ENCODE results near the gene PGAP2.

- TF ChIP-seq, protein P1, sequence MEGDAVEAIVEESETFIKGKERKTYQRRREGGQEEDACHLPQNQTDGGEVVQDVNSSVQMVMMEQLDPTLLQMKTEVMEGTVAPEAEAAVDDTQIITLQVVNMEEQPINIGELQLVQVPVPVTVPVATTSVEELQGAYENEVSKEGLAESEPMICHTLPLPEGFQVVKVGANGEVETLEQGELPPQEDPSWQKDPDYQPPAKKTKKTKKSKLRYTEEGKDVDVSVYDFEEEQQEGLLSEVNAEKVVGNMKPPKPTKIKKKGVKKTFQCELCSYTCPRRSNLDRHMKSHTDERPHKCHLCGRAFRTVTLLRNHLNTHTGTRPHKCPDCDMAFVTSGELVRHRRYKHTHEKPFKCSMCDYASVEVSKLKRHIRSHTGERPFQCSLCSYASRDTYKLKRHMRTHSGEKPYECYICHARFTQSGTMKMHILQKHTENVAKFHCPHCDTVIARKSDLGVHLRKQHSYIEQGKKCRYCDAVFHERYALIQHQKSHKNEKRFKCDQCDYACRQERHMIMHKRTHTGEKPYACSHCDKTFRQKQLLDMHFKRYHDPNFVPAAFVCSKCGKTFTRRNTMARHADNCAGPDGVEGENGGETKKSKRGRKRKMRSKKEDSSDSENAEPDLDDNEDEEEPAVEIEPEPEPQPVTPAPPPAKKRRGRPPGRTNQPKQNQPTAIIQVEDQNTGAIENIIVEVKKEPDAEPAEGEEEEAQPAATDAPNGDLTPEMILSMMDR (conservative IDR thresholded peaks at IDR 0.05; ENCODE audit: low read depth in 2 of 2): no peak
- TF ChIP-seq ZNF331 (CRISPR knock-in tag; IDR thresholded peaks at IDR 0.05; ENCODE audit: low read depth): no peak
- TF ChIP-seq POLR2AphosphoS5 (IDR thresholded peaks at IDR 0.05; ENCODE audit: low read depth): no peak
- TF ChIP-seq, protein P2, sequence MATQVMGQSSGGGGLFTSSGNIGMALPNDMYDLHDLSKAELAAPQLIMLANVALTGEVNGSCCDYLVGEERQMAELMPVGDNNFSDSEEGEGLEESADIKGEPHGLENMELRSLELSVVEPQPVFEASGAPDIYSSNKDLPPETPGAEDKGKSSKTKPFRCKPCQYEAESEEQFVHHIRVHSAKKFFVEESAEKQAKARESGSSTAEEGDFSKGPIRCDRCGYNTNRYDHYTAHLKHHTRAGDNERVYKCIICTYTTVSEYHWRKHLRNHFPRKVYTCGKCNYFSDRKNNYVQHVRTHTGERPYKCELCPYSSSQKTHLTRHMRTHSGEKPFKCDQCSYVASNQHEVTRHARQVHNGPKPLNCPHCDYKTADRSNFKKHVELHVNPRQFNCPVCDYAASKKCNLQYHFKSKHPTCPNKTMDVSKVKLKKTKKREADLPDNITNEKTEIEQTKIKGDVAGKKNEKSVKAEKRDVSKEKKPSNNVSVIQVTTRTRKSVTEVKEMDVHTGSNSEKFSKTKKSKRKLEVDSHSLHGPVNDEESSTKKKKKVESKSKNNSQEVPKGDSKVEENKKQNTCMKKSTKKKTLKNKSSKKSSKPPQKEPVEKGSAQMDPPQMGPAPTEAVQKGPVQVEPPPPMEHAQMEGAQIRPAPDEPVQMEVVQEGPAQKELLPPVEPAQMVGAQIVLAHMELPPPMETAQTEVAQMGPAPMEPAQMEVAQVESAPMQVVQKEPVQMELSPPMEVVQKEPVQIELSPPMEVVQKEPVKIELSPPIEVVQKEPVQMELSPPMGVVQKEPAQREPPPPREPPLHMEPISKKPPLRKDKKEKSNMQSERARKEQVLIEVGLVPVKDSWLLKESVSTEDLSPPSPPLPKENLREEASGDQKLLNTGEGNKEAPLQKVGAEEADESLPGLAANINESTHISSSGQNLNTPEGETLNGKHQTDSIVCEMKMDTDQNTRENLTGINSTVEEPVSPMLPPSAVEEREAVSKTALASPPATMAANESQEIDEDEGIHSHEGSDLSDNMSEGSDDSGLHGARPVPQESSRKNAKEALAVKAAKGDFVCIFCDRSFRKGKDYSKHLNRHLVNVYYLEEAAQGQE (IDR thresholded peaks at IDR 0.05; ENCODE audit: unreplicated experiment): no peak
- no peak for TF ChIP-seq JUNB (IDR thresholded peaks at IDR 0.05; ENCODE audit: unreplicated experiment)
- no peak for TF ChIP-seq EZH2 (IDR thresholded peaks at IDR 0.05; ENCODE audit: low read depth, unreplicated experiment)
- no peak for TF ChIP-seq EZH2phosphoT487 (IDR thresholded peaks at IDR 0.05; ENCODE audit: unreplicated experiment)
- no peak for TF ChIP-seq CREB1 (CRISPR knock-in tag; IDR thresholded peaks at IDR 0.05; ENCODE audit: low read depth)
- TF ChIP-seq, protein P3, sequence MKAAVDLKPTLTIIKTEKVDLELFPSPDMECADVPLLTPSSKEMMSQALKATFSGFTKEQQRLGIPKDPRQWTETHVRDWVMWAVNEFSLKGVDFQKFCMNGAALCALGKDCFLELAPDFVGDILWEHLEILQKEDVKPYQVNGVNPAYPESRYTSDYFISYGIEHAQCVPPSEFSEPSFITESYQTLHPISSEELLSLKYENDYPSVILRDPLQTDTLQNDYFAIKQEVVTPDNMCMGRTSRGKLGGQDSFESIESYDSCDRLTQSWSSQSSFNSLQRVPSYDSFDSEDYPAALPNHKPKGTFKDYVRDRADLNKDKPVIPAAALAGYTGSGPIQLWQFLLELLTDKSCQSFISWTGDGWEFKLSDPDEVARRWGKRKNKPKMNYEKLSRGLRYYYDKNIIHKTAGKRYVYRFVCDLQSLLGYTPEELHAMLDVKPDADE (IDR thresholded peaks at IDR 0.05): no peak
- TF ChIP-seq ZNF114 (CRISPR knock-in tag; IDR thresholded peaks at IDR 0.05): no peak
Measured at GRCh38 chr11:3866206-3866605, 57.8 kb downstream of the PGAP2 start.
